Left ventricle myocardium inferior (tissue), 1 donor: Measurements from ENCODE around the gene JPT2. TPM values are rescaled to one million over a fixed set of nuclear protein-coding genes. Genes with fewer than 3 reads are reported as not detected.
"Not testable (repeated sequence)": the region's sequence is repeated elsewhere in the genome, so short reads cannot be mapped to it uniquely, and the experiment has no call there.

ENCODE experiments used
- DNase-seq: peaks from one replicate; pipeline ENCODE4 v3.0.0-alpha.2; 2020
- H3K27ac ChIP-seq: fragments of 200-600 bp; replicated peaks from 2 replicates; pipeline ENCODE4 v1.8.0; 2021
- H3K27me3 ChIP-seq: fragments of 200-600 bp; 2 replicates; pipeline ENCODE4 v1.8.0; 2021; ENCODE audit warnings: low read depth
- H3K36me3 ChIP-seq: fragments of 200-600 bp; 2 replicates; pipeline ENCODE4 v1.8.0; 2021
- H3K4me1 ChIP-seq: fragments of 200-600 bp; 2 replicates; pipeline ENCODE4 v1.8.0; 2021
- H3K4me3 ChIP-seq: fragments of 200-600 bp; 2 replicates; pipeline ENCODE4 v1.8.0; 2021; ENCODE audit warnings: mild to moderate bottlenecking, moderate library complexity
- H3K9me3 ChIP-seq: fragments of 200-600 bp; replicated peaks from 2 replicates; pipeline ENCODE4 v1.8.0; 2021
- CTCF ChIP-seq: fragments of 200-600 bp; IDR thresholded peaks from 2 replicates; pipeline ENCODE4 v1.8.0; 2021; ENCODE audit warnings: antibody characterized with exemption, mild to moderate bottlenecking, borderline replicate concordance
- intact Hi-C: fragments of 100-400 bp; cut with micrococcal nuclease; formaldehyde crosslinking; loops from one replicate; pipeline ENCODE4 v1.11.0; 2022
- total RNA-seq: library from RNA; stranded (reverse); fragmentation: NEBNext Ultra II Directional; extraction: Animal tissue kit (Norgen Biotek cat#: 25700); gene quantifications from one replicate; pipeline ENCODE4 v1.2.1, GENCODE V29; 2021
- donor health status: DM: no; HTN: yes; CAD: no; lungs with severe emphysema.

Gene JPT2
- total RNA-seq, 1 donor from 2014 or later, result 30.6 TPM

DNA sequence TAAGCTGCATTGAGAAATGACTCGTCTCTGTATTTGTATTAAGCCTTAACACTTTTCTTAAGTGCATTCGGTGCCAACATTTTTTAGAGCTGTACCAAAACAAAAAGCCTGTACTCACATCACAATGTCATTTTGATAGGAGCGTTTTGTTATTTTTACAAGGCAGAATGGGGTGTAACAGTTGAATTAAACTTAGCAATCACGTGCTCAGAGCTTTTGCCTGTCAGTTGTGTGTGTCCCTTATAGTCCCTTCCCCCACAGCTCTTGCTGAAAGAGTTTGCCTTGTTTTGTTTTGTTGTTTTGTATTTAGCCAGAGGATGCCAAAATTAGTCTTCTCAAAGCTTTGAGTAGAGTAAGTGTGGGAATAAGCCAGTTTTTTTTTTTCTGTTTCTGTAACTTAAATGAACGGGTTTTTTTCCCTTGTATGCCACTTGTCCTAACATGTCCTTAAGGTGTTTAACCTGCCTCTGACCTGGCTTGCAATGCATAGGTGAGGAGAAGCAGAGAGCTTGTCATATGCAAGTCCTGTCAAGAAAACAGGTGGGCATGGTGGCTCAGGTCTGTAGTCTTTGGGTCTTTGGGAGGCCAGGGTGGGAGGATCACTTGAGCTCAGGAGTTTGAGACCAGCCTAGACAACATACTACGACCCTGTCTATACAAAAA, 23.3 kb downstream of the JPT2 start:
- Histone ChIP-seq H3K9me3 (no peaks in the 10 kb centered on the region), H3K4me3 (no peak overlapping the region), H3K27me3 (no peaks in the 10 kb centered on the region), H3K36me3 (peaks cover 35% of the 10 kb centered on the region), H3K4me1 (peaks cover 15% of the 10 kb centered on the region), H3K27ac (no peak overlapping the region)
- intact Hi-C loops, result no loop called here
- no peak for TF ChIP-seq CTCF
- DNase-seq, result no peak

- DNase-seq, result peak; percentile 22
- intact Hi-C loops, result not testable (repeated sequence)
Measured at GRCh38 chr16:1705324-1705687, 27.2 kb downstream of the JPT2 start.

GRCh38 chr16:1705688-1706385, 27.8 kb downstream of the JPT2 start, which contains the start of gene MAPK8IP3:
Gene MAPK8IP3, plus strand, starts transcription at chr16:1706195. Its CDS starts 145 bp downstream, at chr16:1706340.
- no peaks in the 10 kb centered on the region for H3K27me3 ChIP-seq
- H3K27ac ChIP-seq, result peak within 1 kb of the TSS; percentile 98
- peak within 1 kb of the TSS; percentile 97 for H3K4me3 ChIP-seq
- TF ChIP-seq CTCF, result peak; percentile 96
- H3K36me3 ChIP-seq, result peaks cover 12% of the 10 kb centered on the region
- peak; percentile 89 for DNase-seq
- H3K9me3 ChIP-seq, result no peaks in the 10 kb centered on the region
- intact Hi-C loops, result no loop called here
- H3K4me1 ChIP-seq, result peaks cover 60% of the 10 kb centered on the region

More at GRCh38 chr16:1705324-1705687, 27.2 kb downstream of the JPT2 start:
- Histone ChIP-seq H3K27ac (peak overlapping the region; percentile 98), H3K4me3 (peak overlapping the region; percentile 97), H3K36me3 (peaks cover 14% of the 10 kb centered on the region), H3K4me1 (peaks cover 54% of the 10 kb centered on the region)
- not testable (repeated sequence) for H3K27me3 ChIP-seq, H3K9me3 ChIP-seq

GRCh38 chr16:1706386-1707192, 28.5 kb downstream of the JPT2 start:
- Histone ChIP-seq H3K9me3 (no peaks in the 10 kb centered on the region), H3K27ac (peak overlapping the region; percentile 98), H3K36me3 (peaks cover 8% of the 10 kb centered on the region), H3K27me3 (no peaks in the 10 kb centered on the region), H3K4me1 (peaks cover 67% of the 10 kb centered on the region), H3K4me3 (peak overlapping the region; percentile 97)
- TF ChIP-seq CTCF, result no peak
- DNase-seq, result no peak
- intact Hi-C loops, result no loop called here

GRCh38 chr16:1707193-1707790, 29.2 kb downstream of the JPT2 start:
- no peak for TF ChIP-seq CTCF
- peaks cover 6% of the 10 kb centered on the region for H3K36me3 ChIP-seq
- peak overlapping the region; percentile 98 for H3K27ac ChIP-seq
- H3K27me3 ChIP-seq, result no peaks in the 10 kb centered on the region
- H3K4me3 ChIP-seq, result peak overlapping the region; percentile 97
- DNase-seq, result no peak
- intact Hi-C loops, result no loop called here
- peaks cover 69% of the 10 kb centered on the region for H3K4me1 ChIP-seq
- H3K9me3 ChIP-seq, result no peaks in the 10 kb centered on the region
